Measurements from ENCODE around the gene DUSP11. TPM values are rescaled to one million over a fixed set of nuclear protein-coding genes. Genes with fewer than 3 reads are reported as not detected.

DUSP11 gene
- total and polyA plus RNA-seq, 2 of the 13 experiments (the other 11 are each of a cell fraction or from before 2014, with no cell fraction given), result 30.5 to 36.2 TPM

DNA sequence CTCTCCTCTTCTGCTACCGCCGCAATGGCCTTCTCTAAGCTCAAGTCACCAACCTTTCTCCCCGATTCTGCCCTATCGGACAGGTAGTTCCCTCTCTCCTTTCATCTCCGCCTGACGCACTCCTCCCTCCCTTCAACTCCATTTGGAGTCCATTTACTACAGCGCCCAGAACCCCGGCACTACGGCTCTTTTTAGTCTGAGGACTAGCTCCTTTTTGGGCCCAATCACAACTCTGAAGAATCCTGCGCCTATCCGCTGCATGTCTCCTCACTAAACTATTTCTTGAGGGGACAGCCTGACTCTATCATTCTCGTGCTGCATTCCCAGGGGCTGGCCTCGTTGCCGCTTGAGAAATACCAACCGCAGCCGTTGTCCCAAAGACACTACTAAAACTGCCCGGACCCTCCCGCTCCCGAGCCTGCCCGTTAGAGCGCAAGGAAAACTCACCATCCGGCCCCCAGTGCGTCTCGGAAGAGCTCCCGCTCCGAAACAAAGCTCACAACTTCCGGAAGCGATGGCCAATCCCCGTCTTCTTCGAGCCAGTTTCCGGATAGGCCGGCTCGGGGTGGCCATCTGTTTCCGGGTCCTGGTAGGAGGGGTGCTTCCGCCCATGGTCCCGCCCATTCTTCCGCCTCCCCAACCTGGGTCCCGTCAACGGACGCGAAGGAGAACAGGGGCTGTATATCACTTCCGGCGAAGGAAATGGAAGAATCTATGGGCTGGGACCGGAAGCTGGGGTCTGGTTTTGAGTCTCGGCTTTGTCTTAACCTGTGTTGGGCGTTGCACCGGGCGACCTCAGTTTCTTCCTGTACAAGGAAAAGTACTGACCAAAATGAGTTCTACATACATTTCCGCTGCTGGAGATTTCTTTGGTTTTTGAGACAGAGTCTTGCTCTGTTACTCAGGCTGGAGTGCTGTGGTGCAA, 42.8 kb downstream of the DUSP11 start, which contains the start of gene TPRKB (continued):
- TF ChIP-seq, protein P1, sequence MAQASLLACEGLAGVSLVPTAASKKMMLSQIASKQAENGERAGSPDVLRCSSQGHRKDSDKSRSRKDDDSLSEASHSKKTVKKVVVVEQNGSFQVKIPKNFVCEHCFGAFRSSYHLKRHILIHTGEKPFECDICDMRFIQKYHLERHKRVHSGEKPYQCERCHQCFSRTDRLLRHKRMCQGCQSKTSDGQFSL (CRISPR knock-in tag; IDR thresholded peaks at IDR 0.05), result 0 out of 2 replicates have a peak, but pooled peaks have one; percentile 40
- TF ChIP-seq MED1 (CRISPR knock-in tag; IDR thresholded peaks at IDR 0.05), result peak; percentile 61; the same call in 1 of the 2 replicates
- TF ChIP-seq THYN1 (CRISPR knock-in tag; IDR thresholded peaks at IDR 0.05; ENCODE audit: borderline replicate concordance, low read depth), result no peak
- peak; percentile 68 for TF ChIP-seq MYC (CRISPR knock-in tag; IDR thresholded peaks at IDR 0.05; ENCODE audit: borderline replicate concordance)
- peak; percentile 88; the same call in 1 of the 2 replicates for TF ChIP-seq KDM3A (CRISPR knock-in tag; IDR thresholded peaks at IDR 0.05; ENCODE audit: low read depth)
- TF ChIP-seq, protein P2, sequence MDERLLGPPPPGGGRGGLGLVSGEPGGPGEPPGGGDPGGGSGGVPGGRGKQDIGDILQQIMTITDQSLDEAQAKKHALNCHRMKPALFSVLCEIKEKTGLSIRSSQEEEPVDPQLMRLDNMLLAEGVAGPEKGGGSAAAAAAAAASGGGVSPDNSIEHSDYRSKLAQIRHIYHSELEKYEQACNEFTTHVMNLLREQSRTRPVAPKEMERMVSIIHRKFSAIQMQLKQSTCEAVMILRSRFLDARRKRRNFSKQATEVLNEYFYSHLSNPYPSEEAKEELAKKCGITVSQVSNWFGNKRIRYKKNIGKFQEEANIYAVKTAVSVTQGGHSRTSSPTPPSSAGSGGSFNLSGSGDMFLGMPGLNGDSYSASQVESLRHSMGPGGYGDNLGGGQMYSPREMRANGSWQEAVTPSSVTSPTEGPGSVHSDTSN (CRISPR knock-in tag; IDR thresholded peaks at IDR 0.05), result no peak
- TF ChIP-seq, protein P3, sequence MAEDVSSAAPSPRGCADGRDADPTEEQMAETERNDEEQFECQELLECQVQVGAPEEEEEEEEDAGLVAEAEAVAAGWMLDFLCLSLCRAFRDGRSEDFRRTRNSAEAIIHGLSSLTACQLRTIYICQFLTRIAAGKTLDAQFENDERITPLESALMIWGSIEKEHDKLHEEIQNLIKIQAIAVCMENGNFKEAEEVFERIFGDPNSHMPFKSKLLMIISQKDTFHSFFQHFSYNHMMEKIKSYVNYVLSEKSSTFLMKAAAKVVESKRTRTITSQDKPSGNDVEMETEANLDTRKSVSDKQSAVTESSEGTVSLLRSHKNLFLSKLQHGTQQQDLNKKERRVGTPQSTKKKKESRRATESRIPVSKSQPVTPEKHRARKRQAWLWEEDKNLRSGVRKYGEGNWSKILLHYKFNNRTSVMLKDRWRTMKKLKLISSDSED (CRISPR knock-in tag; IDR thresholded peaks at IDR 0.05), result no peak
- TF ChIP-seq ZC3H4 (CRISPR knock-in tag; IDR thresholded peaks at IDR 0.05; ENCODE audit: borderline replicate concordance), result no peak
- TF ChIP-seq ZNF44 (CRISPR knock-in tag; IDR thresholded peaks at IDR 0.05), result peak; percentile 97; the same call in 1 of the 2 replicates
- TF ChIP-seq, protein P4, sequence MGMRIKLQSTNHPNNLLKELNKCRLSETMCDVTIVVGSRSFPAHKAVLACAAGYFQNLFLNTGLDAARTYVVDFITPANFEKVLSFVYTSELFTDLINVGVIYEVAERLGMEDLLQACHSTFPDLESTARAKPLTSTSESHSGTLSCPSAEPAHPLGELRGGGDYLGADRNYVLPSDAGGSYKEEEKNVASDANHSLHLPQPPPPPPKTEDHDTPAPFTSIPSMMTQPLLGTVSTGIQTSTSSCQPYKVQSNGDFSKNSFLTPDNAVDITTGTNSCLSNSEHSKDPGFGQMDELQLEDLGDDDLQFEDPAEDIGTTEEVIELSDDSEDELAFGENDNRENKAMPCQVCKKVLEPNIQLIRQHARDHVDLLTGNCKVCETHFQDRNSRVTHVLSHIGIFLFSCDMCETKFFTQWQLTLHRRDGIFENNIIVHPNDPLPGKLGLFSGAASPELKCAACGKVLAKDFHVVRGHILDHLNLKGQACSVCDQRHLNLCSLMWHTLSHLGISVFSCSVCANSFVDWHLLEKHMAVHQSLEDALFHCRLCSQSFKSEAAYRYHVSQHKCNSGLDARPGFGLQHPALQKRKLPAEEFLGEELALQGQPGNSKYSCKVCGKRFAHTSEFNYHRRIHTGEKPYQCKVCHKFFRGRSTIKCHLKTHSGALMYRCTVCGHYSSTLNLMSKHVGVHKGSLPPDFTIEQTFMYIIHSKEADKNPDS (CRISPR knock-in tag; IDR thresholded peaks at IDR 0.05), result no peak
- TF ChIP-seq RBM39 (IDR thresholded peaks at IDR 0.05; ENCODE audit: low read depth, low read length, poor library complexity, severe bottlenecking), result peak; percentile 63
- TF ChIP-seq, protein P5, sequence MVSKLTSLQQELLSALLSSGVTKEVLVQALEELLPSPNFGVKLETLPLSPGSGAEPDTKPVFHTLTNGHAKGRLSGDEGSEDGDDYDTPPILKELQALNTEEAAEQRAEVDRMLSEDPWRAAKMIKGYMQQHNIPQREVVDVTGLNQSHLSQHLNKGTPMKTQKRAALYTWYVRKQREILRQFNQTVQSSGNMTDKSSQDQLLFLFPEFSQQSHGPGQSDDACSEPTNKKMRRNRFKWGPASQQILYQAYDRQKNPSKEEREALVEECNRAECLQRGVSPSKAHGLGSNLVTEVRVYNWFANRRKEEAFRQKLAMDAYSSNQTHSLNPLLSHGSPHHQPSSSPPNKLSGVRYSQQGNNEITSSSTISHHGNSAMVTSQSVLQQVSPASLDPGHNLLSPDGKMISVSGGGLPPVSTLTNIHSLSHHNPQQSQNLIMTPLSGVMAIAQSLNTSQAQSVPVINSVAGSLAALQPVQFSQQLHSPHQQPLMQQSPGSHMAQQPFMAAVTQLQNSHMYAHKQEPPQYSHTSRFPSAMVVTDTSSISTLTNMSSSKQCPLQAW (CRISPR knock-in tag; IDR thresholded peaks at IDR 0.05), result peak; percentile 80
- no peak for TF ChIP-seq MTA3 (CRISPR knock-in tag; IDR thresholded peaks at IDR 0.05)
